Stimulated activated CD4-positive, alpha-beta T cell treated with anti-CD3 and anti-CD28 coated beads, Interleukin-4, amount 100 ng/mL, for 24 hours (primary cell): ENCODE results near the gene JAK1.

Experiments used
- DNase-seq: peaks from one replicate; pipeline ENCODE4 v3.0.0-alpha.2; 2020

The JAK1 gene

DNA sequence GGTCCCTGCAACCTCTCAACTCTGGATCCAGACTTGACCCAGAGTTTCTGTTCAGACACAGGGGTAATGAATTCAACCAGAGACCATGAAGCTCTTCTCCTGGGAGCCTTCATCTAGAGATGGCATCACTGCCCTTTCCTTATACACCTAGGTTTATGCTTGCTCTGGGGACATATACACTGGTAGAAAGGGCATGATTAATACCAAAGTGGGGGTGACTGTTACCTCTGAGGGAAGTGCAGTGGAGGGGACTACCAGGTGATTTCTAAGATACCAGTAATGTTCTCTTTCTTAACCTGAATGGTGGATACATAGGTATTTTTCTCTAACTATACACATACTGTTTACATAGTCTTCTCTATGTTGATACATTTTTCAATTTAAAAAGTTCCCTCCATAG, 48.4 kb downstream of the JAK1 start:
- DNase-seq, result no peak

GRCh38 chr1:64917328-64917861, 49.0 kb downstream of the JAK1 start:
- DNase-seq, result no peak

DNA sequence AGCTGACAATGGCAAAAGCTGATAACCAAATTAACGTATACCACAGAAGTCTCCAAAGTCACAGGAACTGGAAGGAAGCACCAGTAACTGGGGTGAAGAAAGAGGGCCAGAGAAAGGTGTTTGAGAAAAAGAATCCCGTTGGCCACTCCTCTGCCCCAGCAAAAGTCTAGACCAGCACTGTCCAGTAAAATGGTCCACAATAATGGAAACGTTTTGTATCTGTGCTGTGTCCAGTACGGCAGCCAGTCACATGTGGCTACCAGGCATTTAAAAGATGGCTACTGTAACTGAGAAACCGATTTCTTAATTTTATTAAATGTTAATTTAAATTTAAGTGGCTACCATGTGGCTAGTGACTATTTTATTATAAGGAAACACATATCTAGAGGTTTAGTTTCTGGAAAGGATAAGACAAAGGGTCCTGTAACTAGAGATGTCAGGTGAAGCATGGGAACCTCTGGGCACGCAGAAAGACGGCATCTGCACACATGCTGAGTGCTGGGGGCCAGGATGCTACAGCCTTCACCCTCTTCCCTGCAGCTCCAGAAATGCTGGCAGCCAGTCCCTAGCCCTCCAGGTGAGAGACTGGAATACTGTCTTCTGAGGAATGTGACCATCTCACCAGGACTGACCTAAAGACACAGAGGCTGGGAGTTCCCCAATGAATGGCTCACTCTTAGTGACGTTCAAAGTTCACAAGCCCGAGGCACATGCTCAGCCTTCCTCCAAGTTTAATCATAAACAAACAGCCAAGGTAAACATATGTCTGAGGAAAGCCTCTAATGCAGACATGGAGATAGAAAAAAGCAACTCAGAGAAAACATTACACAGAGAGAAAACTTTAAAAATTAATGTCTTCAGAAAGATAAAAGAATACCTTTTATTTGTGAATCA, 50.7 kb downstream of the JAK1 start:
- no peak for DNase-seq

DNA sequence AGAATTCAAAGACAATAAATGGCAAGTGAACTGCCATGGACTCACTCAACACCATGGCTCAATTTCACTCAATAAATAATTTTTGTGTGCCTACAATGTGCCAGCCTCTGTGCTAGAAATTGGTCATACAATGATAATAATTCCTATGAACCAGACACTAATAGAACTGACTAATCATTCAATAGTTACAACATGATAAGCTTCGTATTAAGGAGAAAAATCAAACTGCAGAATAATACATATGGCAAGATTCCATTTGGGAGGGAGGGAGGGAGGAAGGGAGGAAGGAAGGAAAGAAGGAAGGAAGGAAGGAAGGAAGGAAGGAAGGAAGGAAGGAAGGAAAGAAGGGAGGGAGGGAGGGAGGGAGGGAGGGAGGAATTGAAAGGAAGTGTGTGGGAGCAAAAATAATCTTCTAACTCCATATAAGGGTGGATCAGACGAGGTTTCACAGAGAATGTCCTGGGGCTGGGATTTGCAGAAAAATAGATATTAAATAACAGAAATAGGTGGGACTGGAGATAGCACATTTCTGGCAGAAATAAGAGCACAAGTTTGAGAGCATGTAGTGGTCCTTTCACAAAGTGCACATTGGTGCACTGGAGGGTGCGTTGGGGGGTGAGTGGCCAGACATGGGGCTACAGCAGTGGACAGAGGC, 52.9 kb downstream of the JAK1 start:
- no peak for DNase-seq

DNA sequence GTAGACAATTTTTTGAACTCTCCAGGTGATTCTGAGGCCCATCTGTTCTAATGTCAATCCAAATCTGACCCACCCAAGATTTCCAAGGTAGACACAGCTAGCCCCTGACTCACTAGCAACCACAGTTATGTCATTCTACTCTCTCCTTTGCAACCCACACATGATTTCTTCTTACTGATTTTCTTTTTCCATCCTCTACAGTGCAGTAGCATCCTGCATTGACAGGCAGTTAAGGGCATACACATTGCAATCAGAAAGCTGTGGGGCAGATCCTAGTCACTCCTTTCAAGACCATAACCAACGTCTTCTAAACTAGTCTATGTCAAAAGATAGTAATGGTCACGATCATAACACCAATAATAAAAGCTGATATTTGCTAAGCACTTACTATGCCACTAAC, 54.2 kb downstream of the JAK1 start:
- DNase-seq, result peak; percentile 28

- no peak for DNase-seq
Measured at GRCh38 chr1:64911326-64911725, 55.0 kb downstream of the JAK1 start.

GRCh38 chr1:64909031-64909430, 57.3 kb downstream of the JAK1 start:
- DNase-seq, result no peak

DNA sequence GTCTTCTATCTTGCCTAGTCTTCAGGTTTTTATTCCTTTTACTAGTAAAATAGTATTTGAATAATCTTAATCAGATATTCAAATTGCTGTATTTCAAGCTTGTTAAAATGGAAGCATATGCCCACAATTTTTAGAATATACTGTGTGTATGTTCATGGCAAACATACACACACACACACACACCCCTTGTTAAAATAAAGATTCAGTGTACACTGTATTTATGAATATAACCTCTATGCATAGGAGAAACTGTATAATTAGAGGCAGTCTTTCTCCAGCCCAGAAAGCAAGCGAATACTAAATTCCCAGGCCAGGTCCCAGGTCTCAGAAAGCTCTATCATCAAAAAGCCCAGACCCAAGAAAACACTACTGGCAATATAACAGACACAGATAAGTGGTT, 57.8 kb downstream of the JAK1 start:
- no peak for DNase-seq

DNA sequence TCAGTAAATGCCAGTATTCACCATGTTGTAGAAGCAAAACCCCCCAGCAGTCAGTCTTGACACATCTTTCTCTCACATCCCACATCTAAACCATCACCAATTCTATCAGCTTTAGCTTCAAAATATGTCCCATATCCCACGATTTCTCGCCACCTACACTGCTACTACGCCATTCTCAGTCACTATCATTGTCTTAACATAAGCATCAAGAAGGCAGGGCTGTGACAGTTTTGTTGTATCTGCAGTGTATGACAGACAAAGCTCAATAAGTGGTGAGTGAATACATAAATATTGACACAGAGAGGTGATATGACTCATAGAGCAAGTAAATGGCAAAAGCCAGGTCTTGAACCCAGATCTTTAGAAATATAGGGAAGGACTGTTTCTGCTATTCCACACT, 59.9 kb downstream of the JAK1 start:
- peak; percentile 71 for DNase-seq

DNA sequence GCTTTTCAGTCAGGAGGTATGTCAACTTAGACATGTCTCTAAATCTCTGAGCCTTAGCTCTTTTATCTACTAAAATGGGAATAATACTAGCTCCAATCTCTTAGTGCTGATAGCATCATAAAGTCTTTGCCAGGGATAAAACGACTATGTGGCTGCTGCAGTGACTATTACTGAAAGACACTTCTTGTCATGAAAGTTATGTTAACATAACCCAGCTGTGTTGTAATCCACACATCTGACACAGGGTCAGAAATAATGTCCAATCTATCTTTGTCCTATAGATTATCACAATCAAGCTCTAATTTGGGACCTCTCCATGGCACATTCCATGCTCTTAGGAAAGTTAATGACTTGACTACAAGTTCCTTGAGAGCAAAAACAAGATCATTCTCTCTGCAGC, 62.8 kb downstream of the JAK1 start:
- no peak for DNase-seq

DNA sequence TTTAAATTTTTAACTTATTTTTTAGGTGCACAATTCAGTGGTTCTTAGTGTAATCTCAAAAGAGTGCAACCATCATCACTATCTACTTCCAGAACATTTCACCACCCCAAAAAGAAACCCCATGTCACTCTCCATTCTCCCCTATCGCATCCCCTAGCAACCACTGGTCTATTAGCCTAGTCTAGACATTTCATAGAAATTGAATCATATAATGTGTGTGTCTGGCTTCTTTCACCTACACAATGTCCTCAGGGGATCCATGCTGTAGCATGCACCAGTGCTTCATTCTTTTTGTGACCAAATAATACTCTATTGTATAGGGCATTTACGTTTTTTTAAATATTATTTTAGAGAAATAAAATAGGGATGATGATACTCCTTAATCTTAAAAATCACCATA, 64.7 kb downstream of the JAK1 start:
- no peak for DNase-seq

DNA sequence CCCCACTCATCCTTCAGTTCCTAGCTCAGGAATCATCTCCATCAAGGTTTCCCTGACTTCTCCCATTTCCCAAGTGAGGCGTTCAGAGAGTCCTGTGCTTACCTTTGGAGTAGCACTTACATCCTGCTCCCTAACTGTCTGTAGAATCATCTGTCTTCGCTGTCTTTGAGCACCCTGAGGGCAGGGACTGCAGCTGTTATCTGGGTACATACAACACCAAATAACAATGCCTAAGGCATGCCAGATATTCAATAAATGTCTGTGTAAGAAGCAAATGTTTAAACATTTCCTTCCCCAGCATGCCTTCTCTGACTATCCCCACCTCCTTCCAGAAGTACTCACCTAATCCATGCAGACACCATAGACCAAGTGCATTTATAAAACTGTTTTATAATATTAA, 65.4 kb downstream of the JAK1 start:
- no peak for DNase-seq

GRCh38 chr1:64898107-64898861, 68.1 kb downstream of the JAK1 start:
- DNase-seq, result peak; percentile 54

DNA sequence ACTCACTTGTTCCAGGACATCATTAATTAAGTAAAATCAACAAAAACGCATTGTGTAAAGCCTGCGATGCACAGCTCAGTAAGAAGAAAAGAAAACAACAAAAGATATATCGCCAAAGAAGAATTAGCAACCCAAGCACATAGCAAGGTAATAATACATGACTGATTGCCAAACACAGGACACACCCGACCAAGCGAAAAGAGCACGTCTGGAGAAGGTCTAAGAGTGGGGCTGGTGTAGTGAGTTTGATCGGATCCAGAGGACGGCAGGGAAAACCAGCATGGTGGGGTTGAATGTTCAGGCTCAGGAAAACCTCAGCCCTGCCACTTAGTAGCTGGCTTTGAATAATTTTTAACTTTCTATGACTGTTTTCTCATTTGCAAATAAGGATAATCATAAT, 69.8 kb downstream of the JAK1 start:
- DNase-seq, result no peak

GRCh38 chr1:64895500-64895899, 70.8 kb downstream of the JAK1 start:
- DNase-seq, result no peak

DNA sequence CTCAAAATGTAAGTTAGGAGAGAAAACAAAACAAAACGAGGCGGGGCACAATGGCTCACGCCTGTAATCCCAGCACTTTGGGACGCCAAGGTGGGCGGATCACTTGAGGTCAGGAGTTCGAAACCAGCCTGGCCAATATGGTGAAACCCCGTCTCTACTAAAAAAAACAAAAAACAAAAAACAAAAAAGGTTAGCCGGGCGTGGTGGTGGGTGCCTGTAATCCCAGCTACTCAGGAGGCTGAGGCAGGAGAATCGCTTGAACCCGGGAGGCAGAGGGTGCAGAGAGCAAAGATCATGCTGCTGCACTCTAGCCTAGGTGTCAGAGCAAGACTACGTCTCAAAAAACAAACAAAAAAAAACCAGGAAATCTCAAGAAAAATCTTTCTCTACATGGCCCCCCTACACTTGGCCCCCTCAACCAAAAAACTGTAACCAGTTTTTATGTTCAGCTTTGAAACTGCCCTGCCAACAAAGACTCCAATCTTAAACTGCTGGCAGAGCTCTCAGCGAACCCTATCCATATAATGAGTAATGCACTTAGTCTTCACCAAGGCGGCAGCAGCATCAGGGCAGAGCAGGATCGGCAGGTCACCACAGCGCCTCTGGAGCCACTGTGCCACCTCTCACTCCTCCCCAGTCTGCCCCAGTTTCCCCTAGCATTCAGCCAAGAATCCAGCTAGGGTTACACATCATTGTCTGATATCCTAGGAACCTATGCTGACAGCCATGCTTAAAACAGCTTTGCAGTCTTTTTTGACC, 71.7 kb downstream of the JAK1 start:
- DNase-seq, result no peak

DNA sequence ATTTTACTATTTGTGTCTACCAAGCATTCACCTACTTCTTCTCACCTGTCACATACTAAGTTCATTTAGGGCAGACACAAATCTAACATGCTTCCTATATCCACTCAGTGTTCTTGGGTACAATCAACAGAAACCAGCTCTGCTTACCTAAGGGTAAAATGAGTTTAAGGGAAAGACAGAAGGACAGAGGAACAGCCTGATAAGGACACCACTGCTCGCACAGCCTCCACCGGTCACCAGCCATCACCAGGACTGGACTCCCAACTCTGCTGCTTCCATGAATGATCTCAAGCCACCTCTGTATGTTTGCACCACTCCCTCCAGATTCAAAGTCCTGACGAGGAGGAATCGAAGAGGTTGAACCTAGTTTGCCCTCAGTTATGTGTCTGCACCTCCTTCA, 72.4 kb downstream of the JAK1 start:
- no peak for DNase-seq

- DNase-seq, result no peak
Measured at GRCh38 chr1:64892576-64893573, 73.5 kb downstream of the JAK1 start.

- peak; percentile 29 for DNase-seq
Measured at GRCh38 chr1:64891448-64891825, 74.9 kb downstream of the JAK1 start.

DNA sequence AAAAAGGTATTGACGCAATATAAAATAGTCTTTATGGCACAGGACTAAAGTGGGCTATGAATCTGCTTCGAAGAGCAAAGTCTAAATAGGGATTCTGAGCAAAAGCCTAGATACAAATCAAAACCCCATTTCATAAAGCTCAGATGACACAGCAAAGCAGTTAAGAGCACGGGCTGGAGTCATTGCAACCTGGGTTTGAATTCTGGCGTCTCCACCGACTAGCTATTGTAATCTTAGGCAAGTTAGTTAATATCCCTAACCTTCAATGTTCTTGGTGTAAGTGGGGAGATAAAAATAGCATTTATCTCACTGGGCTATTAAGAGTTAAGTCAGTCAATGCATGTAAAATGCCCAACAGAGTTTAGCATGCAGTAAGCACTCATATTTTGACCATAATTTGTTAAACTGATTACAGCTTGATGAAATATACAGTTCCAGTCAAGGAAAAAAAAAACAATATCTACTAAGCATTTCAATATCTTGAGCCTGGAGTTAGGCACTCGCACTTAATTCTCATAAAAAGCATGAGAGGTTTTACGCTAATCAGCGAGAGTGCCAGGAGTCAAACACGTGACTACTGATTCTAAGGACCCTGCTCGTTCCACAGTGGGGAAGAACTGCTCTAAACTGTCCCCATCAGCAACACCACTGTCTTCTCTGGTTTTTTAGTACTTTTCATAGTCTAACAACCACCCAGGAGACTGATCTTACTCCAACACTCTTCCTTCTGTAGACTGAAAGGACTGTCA, 75.5 kb downstream of the JAK1 start:
- no peak for DNase-seq
